Adrenal gland (tissue), 5 donors: ENCODE measurements around the gene MARK1.

ENCODE experiments used
- POLR2A ChIP-seq, 2 donors: fragments of 450-650 bp; IDR thresholded peaks; one replicate each; pipeline ENCODE4 v1.6.1; 2017; ENCODE audit warnings: antibody characterized with exemption in 2 of 2, mild to moderate bottlenecking in 2 of 2, moderate library complexity in 1 of 2
- TF ChIP-seq, protein P1 (sequence below), 6 experiments: fragments of 450-650 bp in 4 of 6; fragments of 200-600 bp in 2 of 6; sonication (generic) in 1 of 6; IDR thresholded peaks; 1 replicate in 5 of 6; 2 replicates in 1 of 6; pipeline versions ENCODE4 v1.5.1 to v1.8.0; 2016 to 2021; ENCODE audit warnings: antibody characterized with exemption in 6 of 6, mild to moderate bottlenecking in 2 of 6, moderate library complexity in 1 of 6
- donor health status: DM: no; HTN: no; CAD: no.

DNA sequence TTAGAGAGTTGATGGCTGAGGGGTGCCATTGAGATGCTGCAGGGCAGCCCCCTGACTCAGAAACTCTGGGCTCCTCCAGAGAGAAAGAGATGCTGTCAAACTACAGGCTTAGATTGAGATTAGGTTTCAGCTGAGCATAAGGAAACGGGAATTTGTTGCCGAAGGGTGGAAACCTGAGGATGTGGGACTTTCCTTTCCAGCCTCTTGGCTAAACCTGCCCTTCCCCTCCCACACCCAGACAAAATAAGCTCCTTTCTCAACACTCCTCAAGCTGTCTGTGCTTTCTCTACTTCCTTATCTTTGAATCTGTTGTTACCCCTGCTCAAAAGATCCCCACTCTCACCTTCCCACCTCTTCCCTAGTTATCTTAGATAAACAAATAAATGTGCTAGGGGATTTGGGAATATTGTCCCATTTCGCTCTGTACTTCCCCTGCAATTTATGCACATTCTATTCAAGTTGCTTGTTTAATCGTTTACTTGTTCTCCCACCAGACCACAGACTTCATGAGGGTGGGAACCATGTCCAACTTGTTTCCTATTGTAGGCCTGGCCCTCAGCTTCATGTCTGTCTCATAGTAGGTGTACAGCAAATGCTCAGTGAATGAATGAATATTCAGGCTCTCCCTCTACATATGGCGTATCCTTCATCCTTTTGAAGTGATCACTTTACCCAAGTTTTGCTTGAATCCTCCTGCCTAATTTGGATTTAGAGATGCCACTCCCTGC, 30.6 kb upstream of the MARK1 start:
- TF ChIP-seq, protein P1, sequence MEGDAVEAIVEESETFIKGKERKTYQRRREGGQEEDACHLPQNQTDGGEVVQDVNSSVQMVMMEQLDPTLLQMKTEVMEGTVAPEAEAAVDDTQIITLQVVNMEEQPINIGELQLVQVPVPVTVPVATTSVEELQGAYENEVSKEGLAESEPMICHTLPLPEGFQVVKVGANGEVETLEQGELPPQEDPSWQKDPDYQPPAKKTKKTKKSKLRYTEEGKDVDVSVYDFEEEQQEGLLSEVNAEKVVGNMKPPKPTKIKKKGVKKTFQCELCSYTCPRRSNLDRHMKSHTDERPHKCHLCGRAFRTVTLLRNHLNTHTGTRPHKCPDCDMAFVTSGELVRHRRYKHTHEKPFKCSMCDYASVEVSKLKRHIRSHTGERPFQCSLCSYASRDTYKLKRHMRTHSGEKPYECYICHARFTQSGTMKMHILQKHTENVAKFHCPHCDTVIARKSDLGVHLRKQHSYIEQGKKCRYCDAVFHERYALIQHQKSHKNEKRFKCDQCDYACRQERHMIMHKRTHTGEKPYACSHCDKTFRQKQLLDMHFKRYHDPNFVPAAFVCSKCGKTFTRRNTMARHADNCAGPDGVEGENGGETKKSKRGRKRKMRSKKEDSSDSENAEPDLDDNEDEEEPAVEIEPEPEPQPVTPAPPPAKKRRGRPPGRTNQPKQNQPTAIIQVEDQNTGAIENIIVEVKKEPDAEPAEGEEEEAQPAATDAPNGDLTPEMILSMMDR (IDR thresholded peaks at IDR 0.05): no peak
- no peak for TF ChIP-seq POLR2A (IDR thresholded peaks at IDR 0.05)
